Subcutaneous adipose tissue (tissue), 4 donors: Measurements from ENCODE around the gene ARF4. TPM values are rescaled to one million over a fixed set of nuclear protein-coding genes. Genes with fewer than 3 reads are reported as not detected.

ENCODE experiments used
- small RNA-seq: library from RNA; depleted of rRNA; stranded (forward); fragments of <200 nt; gene quantifications from one replicate; pipeline ENCODE3, GENCODE V24; 2016
- total RNA-seq, 4 donors: library from RNA; depleted of rRNA; stranded (reverse); fragments of >200 nt; gene quantifications; one replicate each; pipeline ENCODE4 v1.1.0, GENCODE V29; 2016
- TF ChIP-seq, protein P1 (sequence below): fragments of 450-650 bp; IDR thresholded peaks from one replicate; pipeline ENCODE4 v1.5.1; 2016; ENCODE audit warnings: low read depth, mild to moderate bottlenecking, control low read depth, antibody characterized with exemption, moderate library complexity

The ARF4 gene
- total RNA-seq, 4 donors from 2014 or later, result 76.7 to 308 (median 96.7) TPM

DNA sequence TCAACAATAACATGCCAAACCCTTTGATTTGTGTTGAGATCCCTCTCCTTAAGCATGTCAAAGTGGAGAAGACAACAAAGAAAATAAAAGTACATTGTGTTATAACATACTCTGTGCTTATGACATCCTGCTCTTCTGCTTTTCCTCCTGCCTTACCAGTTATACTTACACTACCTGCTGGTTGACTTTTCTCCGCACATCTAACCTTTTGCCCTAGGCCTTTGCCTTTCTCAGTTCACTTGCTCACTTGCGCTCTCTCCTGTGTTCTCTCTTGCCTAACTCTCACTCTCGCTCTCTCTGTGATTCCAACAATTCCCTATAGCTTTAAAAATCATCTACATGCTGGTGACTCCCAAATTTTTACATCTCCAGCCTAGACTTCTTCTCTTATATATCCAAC is 58.7 kb downstream of the ARF4 start:
- TF ChIP-seq, protein P1, sequence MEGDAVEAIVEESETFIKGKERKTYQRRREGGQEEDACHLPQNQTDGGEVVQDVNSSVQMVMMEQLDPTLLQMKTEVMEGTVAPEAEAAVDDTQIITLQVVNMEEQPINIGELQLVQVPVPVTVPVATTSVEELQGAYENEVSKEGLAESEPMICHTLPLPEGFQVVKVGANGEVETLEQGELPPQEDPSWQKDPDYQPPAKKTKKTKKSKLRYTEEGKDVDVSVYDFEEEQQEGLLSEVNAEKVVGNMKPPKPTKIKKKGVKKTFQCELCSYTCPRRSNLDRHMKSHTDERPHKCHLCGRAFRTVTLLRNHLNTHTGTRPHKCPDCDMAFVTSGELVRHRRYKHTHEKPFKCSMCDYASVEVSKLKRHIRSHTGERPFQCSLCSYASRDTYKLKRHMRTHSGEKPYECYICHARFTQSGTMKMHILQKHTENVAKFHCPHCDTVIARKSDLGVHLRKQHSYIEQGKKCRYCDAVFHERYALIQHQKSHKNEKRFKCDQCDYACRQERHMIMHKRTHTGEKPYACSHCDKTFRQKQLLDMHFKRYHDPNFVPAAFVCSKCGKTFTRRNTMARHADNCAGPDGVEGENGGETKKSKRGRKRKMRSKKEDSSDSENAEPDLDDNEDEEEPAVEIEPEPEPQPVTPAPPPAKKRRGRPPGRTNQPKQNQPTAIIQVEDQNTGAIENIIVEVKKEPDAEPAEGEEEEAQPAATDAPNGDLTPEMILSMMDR, result no peak

DNA sequence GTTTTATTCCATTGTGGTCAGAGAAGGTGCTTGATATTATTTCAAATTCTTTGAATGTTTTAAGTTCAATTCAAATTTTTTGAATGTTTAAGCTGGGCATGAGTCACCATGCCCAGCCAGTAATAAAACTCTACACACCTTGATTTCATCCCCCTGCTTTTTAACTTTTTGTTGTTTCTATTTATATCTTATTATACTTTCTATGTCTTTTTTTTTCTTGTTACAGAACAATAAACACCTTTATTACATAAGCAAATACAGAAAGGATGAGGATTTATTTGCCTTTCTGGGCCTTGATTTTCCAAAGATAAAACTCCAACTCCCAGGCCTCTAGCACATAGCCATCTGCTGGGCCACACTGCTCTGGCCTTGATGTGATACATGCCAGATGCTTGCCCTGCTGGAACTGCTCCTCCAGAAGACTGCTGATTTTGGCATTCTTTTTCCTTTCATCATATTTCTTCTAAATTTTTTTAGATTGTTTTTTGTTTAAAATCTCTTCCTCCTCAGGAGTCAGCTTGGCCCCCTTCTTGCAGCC is 67.0 kb downstream of the ARF4 start:
- TF ChIP-seq, protein P1, result no peak

Small RNAs within 50 kb of the gene (small RNA-seq; reads per million reads assigned to genes)
- not detected for gene RNU6-108P
- gene RNU6-483P, result not detected
- not detected for gene RNU6ATAC26P

Other genes starting within 250 kb of the ARF4 start
- gene DNAH12, start 53.0 kb downstream of the ARF4 start, total RNA-seq, result under 1 TPM; 0.16 to 0.44 (median 0.27) TPM
- 10 to 100 TPM in 3 of 4 donors, 1 to 10 TPM in 1; 8.5 to 16.8 (median 13.6) TPM for gene PDE12, start 41.1 kb downstream of the ARF4 start, total RNA-seq
- 10 to 100 TPM; 31.5 to 40.9 (median 33.6) TPM for gene DENND6A, start 95.7 kb upstream of the ARF4 start, total RNA-seq
- gene SLMAP, start 159.0 kb upstream of the ARF4 start, total RNA-seq, result 10 to 100 TPM; 42.2 to 66.1 (median 54.2) TPM